Upper lobe of right lung (tissue), 1 donor: ENCODE measurements around the gene CYB561D2. TPM values are rescaled to one million over a fixed set of nuclear protein-coding genes. Genes with fewer than 3 reads are reported as not detected.

ENCODE experiments used
- ATAC-seq: fragments of 200-7000 bp; cut with Tn5 transposase; one replicate; pipeline ENCODE4 v1.9.1; 2020; ENCODE audit warnings: mild to moderate bottlenecking, moderate library complexity
- DNase-seq: peaks from one replicate; pipeline ENCODE4 v3.0.0-alpha.2; 2020
- H3K27ac ChIP-seq: fragments of 200-600 bp; one replicate; pipeline ENCODE4 v1.8.0; 2022
- H3K27me3 ChIP-seq: fragments of 200-600 bp; one replicate; pipeline ENCODE4 v1.8.0; 2022; ENCODE audit warnings: mild to moderate bottlenecking
- H3K36me3 ChIP-seq: fragments of 200-600 bp; one replicate; pipeline ENCODE4 v1.8.0; 2022
- H3K4me1 ChIP-seq: fragments of 200-600 bp; one replicate; pipeline ENCODE4 v1.8.0; 2022
- H3K4me3 ChIP-seq: fragments of 200-600 bp; one replicate; pipeline ENCODE4 v1.8.0; 2022; ENCODE audit warnings: mild to moderate bottlenecking
- H3K9me3 ChIP-seq: fragments of 200-600 bp; one replicate; pipeline ENCODE4 v1.8.0; 2022
- intact Hi-C: fragments of 100-400 bp; cut with DNase I; formaldehyde crosslinking; loops from one replicate; pipeline ENCODE4 v1.11.0; 2022
- total RNA-seq: library from RNA; stranded (reverse); fragmentation: NEBNext Ultra II Directional; extraction: Animal tissue kit (Norgen Biotek cat#: 25700); gene quantifications from one replicate; pipeline ENCODE4 v1.2.1, GENCODE V29; 2021
- TF ChIP-seq, protein P1 (sequence below): fragments of 200-600 bp; IDR thresholded peaks from one replicate; pipeline ENCODE4 v1.8.0; 2022; ENCODE audit warnings: antibody characterized with exemption
- donor health status: DM: no; HTN: yes; CAD: no; lungs with severe emphysema.

CYB561D2 gene
- total RNA-seq, 1 donor from 2014 or later, result 23.9 TPM

DNA sequence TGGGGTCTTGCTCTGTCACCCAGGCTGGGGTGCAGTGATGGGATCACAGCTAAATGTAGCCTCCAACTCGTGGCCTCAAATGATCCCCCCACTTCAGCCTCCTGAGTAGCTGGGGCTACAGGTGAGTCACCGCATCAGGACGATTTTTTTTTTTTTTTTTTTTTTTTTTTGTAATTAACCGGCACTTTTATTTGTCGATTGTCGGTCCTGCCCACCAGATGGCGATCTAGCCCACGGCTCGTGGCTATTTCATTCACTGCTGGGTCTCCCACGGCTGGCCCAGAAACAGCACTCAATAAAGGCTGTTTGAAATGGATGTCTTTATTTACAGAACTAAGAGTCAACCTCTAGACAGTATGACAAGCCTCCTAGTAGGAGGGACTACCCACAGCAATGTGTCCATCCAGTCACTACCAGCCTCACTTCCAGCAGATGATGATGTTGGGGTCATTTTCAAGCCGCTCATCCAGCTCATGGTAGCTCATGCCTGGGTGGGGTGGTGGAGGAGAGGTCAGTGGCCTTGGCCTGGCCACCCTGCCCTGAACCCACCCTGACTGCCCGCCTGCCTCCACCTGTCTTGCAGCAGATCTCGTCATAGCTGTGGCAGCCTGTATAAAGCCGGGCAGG, 3.4 kb upstream of the CYB561D2 start:
- TF ChIP-seq, protein P1, sequence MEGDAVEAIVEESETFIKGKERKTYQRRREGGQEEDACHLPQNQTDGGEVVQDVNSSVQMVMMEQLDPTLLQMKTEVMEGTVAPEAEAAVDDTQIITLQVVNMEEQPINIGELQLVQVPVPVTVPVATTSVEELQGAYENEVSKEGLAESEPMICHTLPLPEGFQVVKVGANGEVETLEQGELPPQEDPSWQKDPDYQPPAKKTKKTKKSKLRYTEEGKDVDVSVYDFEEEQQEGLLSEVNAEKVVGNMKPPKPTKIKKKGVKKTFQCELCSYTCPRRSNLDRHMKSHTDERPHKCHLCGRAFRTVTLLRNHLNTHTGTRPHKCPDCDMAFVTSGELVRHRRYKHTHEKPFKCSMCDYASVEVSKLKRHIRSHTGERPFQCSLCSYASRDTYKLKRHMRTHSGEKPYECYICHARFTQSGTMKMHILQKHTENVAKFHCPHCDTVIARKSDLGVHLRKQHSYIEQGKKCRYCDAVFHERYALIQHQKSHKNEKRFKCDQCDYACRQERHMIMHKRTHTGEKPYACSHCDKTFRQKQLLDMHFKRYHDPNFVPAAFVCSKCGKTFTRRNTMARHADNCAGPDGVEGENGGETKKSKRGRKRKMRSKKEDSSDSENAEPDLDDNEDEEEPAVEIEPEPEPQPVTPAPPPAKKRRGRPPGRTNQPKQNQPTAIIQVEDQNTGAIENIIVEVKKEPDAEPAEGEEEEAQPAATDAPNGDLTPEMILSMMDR, result peak; percentile 60
- Histone ChIP-seq H3K27me3 (no peaks in the 10 kb centered on the region), H3K36me3 (peaks cover 20% of the 10 kb centered on the region), H3K27ac (no peak overlapping the region), H3K4me1 (peaks cover 35% of the 10 kb centered on the region), H3K9me3 (no peaks in the 10 kb centered on the region), H3K4me3 (no peak overlapping the region)
- ATAC-seq, result peak; percentile 8
- peak; percentile 85 for DNase-seq
- intact Hi-C loops, result no loop called here

- Histone ChIP-seq H3K27ac (peak overlapping the region; percentile 92), H3K4me3 (peak overlapping the region; percentile 73), H3K36me3 (peaks cover 46% of the 10 kb centered on the region), H3K9me3 (no peaks in the 10 kb centered on the region), H3K27me3 (no peaks in the 10 kb centered on the region), H3K4me1 (peaks cover 32% of the 10 kb centered on the region)
- intact Hi-C loops, result no loop called here
- TF ChIP-seq, protein P1, result no peak
- ATAC-seq (no peak), DNase-seq (no peak)
Observed at GRCh38 chr3:50350213-50350526, 492 bp upstream of the CYB561D2 start.

DNA sequence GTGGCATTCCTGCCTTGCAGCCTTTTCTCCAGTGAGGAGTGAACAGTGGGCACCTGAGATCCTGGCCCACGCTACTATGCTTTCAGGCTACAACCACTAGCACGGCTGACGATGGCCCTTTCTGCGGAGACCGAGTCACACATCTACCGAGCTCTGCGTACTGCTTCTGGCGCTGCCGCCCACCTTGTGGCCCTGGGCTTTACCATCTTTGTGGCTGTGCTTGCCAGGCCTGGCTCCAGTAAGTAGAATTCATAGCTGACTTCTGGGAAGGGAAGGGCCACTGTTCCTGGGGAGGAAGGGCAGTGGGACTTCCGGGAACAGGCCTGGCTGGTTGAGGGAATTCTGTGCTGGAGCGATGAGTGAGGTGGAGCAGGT, 648 bp downstream of the CYB561D2 start:
- Histone ChIP-seq H3K27me3 (no peaks in the 10 kb centered on the region), H3K36me3 (peaks cover 55% of the 10 kb centered on the region), H3K9me3 (no peaks in the 10 kb centered on the region), H3K4me3 (peak overlapping the region; percentile 73), H3K27ac (peak overlapping the region; percentile 92), H3K4me1 (peaks cover 33% of the 10 kb centered on the region)
- TF ChIP-seq, protein P1, result no peak
- intact Hi-C loops, result no loop called here
- ATAC-seq (no peak), DNase-seq (no peak)

DNA sequence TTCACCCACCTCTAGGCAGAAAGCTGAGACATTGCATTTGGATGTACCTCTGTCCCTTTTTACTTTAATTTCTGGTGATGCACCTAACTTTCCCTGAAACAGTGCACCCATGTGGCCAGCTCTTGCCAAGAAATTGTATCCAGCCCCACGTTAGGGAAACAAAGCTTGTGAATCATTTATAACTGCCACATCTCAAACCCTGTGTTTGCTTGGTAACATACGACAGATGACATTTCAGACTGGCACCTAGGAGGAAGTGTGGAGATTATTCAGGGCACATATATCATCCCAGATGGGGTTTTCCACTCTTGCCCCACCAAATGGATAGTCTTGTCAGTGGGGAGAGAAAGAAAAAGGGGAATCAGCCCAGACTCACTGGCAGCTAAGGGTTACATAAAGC, 2.1 kb downstream of the CYB561D2 start:
- DNase-seq, result no peak
- H3K4me3 ChIP-seq, result no peak overlapping the region
- intact Hi-C loops, result no loop called here
- H3K9me3 ChIP-seq, result no peaks in the 10 kb centered on the region
- no peak overlapping the region for H3K27ac ChIP-seq
- peaks cover 48% of the 10 kb centered on the region for H3K4me1 ChIP-seq
- peaks cover 51% of the 10 kb centered on the region for H3K36me3 ChIP-seq
- no peak for ATAC-seq
- TF ChIP-seq, protein P1, result peak; percentile 5
- H3K27me3 ChIP-seq, result no peaks in the 10 kb centered on the region

DNA sequence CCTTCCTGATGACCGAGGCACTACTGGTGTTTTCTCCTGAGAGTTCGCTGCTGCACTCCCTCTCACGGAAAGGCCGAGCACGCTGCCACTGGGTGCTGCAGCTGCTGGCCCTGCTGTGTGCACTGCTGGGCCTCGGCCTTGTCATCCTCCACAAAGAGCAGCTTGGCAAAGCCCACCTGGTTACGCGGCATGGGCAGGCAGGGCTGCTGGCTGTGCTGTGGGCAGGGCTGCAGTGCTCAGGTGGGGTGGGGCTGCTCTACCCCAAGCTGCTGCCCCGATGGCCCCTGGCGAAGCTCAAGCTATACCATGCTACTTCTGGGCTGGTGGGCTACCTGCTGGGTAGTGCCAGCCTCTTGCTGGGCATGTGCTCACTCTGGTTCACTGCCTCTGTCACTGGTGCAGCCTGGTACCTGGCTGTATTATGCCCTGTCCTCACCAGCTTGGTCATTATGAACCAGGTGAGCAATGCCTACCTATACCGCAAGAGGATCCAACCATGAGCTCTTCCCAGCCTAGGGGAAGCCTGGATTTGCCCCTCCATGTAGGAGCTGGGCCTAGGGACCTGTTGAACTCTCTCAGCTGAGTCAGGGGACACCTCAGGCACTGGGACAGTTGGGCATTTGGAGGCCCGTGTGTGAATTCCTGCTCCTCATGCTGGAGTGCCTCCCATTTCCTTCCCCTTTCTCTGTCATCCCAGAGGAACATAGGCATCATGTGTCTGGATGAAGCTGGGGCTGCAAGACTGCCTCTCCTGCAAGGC, 2.8 kb downstream of the CYB561D2 start:
- TF ChIP-seq, protein P1, result no peak
- no peaks in the 10 kb centered on the region for H3K9me3 ChIP-seq
- H3K27me3 ChIP-seq, result no peaks in the 10 kb centered on the region
- DNase-seq (no peak), ATAC-seq (no peak)
- no peak overlapping the region for H3K27ac ChIP-seq
- peaks cover 54% of the 10 kb centered on the region for H3K4me1 ChIP-seq
- intact Hi-C loops, result no loop called here
- no peak overlapping the region for H3K4me3 ChIP-seq
- peaks cover 45% of the 10 kb centered on the region for H3K36me3 ChIP-seq
